AG09319 (cell line): ENCODE measurements around the gene SF3B2.
"Not testable (repeated sequence)": the region's sequence is repeated elsewhere in the genome, so short reads cannot be mapped to it uniquely, and the experiment has no call there.

Experiments
- DNase-seq: peaks from one replicate; pipeline ENCODE4 v3.0.0-alpha.2; 2010; ENCODE audit warnings: low read depth; ENCODE audit errors: extremely low read depth
- TF ChIP-seq, protein P1 (sequence below): IDR thresholded peaks from 2 replicates; pipeline ENCODE4 v1.5.1; 2011; ENCODE audit warnings: low read depth, mild to moderate bottlenecking, inconsistent platforms, low read length, moderate library complexity

The SF3B2 gene

GRCh38 chr11:66020618-66021357 is 31.4 kb upstream of the SF3B2 start:
- no peak for DNase-seq
- TF ChIP-seq, protein P1, sequence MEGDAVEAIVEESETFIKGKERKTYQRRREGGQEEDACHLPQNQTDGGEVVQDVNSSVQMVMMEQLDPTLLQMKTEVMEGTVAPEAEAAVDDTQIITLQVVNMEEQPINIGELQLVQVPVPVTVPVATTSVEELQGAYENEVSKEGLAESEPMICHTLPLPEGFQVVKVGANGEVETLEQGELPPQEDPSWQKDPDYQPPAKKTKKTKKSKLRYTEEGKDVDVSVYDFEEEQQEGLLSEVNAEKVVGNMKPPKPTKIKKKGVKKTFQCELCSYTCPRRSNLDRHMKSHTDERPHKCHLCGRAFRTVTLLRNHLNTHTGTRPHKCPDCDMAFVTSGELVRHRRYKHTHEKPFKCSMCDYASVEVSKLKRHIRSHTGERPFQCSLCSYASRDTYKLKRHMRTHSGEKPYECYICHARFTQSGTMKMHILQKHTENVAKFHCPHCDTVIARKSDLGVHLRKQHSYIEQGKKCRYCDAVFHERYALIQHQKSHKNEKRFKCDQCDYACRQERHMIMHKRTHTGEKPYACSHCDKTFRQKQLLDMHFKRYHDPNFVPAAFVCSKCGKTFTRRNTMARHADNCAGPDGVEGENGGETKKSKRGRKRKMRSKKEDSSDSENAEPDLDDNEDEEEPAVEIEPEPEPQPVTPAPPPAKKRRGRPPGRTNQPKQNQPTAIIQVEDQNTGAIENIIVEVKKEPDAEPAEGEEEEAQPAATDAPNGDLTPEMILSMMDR, result no peak

DNA sequence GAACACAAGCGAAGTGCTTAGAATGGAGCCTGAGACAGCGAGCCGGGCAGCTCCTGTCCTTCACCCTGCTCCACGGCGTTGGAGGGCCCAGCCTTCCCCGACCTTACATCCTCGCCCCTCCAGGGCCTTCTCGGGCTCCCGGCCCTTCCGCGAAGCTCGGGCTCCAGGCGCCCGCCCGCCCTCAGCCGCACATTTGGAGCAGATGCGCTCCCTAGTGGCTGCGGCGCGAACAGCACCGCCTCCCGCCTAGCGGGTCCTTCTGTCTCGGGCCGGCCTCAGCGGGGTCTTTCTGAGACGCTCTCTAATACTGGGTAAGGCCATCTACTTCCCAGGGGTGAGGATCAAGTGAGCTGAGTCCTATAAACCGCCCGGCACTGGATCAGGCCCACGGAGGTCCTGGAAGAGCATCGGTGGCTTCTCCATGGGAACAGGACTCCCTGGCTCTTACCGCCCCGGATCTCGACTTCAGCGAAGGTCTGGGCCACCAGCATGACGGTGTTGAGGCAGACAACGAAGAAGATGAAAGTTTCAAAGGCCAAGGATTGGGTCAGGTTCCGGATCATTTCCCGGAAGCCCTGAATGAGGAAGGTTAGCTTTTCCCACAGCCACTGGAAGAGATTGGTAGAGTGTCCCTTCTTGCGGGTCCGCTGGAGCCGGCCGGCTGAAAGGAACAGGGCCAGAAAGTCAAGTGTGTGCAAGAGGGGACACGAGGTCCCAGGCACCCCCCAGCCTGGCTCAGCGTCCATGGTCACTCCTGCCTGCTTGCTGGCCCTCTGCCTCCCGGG is 29.6 kb upstream of the SF3B2 start:
- no peak for DNase-seq
- TF ChIP-seq, protein P1, result peak; percentile 90

DNA sequence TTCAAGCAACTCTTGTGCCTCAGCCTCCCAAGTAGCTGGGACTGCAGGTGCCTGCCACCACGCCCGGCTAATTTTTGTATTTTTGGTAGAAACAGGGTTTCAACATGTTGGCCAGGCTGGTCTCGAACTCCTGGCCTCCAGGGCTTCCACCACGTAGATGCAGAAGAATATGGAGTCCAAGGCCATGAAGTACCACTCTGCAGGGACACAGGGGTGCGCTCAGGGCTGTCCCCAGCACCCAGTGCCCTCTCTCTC is 29.1 kb upstream of the SF3B2 start:
- DNase-seq, result not testable (repeated sequence)

GRCh38 chr11:66026017-66026529 is 26.1 kb upstream of the SF3B2 start, which contains the start of gene CATSPER1:
CATSPER1 (minus strand) TSS chr11:66026479; CDS start chr11:66026379, 100 bp downstream.
- no peak for DNase-seq
- TF ChIP-seq, protein P1, result no peak

GRCh38 chr11:66032957-66033735 is 19.0 kb upstream of the SF3B2 start:
- no peak for DNase-seq
- TF ChIP-seq, protein P1, result no peak

GRCh38 chr11:66035653-66036333 is 16.4 kb upstream of the SF3B2 start:
- TF ChIP-seq, protein P1, result no peak
- DNase-seq, result no peak

DNA sequence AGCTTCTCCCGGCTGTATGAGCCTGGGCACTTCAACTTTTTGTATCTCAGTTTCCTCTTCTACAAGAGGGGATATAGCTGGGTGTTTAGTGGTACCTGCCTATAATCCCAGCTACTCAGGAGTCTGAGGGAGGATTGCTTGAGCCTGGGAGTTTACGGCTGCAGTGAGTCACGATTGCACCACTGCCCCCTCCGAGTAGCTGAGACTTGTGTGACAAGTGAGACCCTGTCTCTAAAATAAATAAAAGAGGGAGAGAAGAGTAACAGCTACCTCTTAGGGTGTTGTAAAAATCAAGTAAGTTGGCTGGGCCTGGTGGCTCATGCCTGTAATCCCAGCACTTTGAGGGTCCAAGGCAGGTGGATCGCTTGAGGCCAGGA is 15.8 kb upstream of the SF3B2 start:
- TF ChIP-seq, protein P1, result no peak

More for the DNA sequence above, 15.8 kb upstream of the SF3B2 start:
- DNase-seq, result no peak
